ENCODE results near the gene PITPNM3.

DNA sequence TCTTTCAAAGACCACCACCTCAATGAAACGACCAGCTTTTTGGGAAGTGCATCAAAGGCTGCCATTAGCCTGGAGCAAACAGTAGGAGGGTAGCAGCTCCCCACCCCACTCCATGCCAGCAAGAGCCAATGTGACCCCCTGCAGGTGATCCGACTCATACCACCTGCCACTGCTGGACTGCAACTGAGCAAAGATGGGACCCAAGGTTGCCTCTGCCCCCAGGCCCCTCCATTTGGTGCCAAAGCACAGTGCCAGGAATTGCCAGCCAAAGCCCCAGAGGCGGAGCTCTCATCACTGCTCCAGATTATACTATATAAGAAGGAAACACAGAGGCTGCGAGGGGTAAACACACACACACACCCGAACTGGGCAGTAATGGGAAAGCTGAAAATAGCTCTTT, 8.3 kb downstream of the PITPNM3 start:
- no peak for TF ChIP-seq EP300 (IDR thresholded peaks at IDR 0.05)
- TF ChIP-seq, protein P1, sequence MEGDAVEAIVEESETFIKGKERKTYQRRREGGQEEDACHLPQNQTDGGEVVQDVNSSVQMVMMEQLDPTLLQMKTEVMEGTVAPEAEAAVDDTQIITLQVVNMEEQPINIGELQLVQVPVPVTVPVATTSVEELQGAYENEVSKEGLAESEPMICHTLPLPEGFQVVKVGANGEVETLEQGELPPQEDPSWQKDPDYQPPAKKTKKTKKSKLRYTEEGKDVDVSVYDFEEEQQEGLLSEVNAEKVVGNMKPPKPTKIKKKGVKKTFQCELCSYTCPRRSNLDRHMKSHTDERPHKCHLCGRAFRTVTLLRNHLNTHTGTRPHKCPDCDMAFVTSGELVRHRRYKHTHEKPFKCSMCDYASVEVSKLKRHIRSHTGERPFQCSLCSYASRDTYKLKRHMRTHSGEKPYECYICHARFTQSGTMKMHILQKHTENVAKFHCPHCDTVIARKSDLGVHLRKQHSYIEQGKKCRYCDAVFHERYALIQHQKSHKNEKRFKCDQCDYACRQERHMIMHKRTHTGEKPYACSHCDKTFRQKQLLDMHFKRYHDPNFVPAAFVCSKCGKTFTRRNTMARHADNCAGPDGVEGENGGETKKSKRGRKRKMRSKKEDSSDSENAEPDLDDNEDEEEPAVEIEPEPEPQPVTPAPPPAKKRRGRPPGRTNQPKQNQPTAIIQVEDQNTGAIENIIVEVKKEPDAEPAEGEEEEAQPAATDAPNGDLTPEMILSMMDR (IDR thresholded peaks at IDR 0.05): no peak
- no peak for TF ChIP-seq POLR2AphosphoS5 (IDR thresholded peaks at IDR 0.05)
- no peak for TF ChIP-seq POLR2A (IDR thresholded peaks at IDR 0.05)
